ENCODE measurements around the gene PAEP. TPM values are rescaled to one million over a fixed set of nuclear protein-coding genes. Genes with fewer than 3 reads are reported as not detected.

PAEP gene
- total and polyA plus RNA-seq, 4 donors: not detected

DNA sequence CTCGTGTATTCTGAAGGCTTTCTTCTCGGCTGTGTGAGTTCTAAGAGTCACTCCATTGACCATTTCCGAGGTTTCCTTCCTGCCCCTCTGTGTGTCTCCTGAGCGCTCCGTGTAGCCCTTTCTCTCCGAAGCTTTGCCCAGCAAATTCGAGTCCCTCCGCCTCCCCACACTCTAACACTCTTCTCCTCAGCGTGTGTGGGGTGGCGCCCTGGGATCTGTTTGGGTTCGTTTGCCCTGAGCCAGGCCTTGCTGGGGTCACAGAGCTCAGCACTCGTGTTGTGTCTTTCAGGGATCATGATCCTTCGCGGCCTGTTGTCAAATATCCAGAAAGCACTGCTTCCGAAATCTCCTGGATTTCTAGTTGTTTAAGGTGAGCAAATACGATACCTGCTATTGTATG, 5.6 kb upstream of the PAEP start:
- H3K4me3 ChIP-seq (ENCODE audit: low read depth in 1 of 3, low read length in 3 of 3): no peak overlapping the region
- H3K36me3 ChIP-seq (ENCODE audit: control insufficient read depth in 4 of 4, insufficient read depth in 3 of 4, low read depth in 1 of 4, low read length in 3 of 4): no peaks in the 10 kb centered on the region
- no peaks in the 10 kb centered on the region for H3K4me1 ChIP-seq (ENCODE audit: control insufficient read depth in 4 of 4, insufficient read depth in 4 of 4, low read length in 3 of 4)
- TF ChIP-seq, protein P1, sequence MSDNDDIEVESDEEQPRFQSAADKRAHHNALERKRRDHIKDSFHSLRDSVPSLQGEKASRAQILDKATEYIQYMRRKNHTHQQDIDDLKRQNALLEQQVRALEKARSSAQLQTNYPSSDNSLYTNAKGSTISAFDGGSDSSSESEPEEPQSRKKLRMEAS (IDR thresholded peaks at IDR 0.05): no peak
- TF ChIP-seq, protein P2, sequence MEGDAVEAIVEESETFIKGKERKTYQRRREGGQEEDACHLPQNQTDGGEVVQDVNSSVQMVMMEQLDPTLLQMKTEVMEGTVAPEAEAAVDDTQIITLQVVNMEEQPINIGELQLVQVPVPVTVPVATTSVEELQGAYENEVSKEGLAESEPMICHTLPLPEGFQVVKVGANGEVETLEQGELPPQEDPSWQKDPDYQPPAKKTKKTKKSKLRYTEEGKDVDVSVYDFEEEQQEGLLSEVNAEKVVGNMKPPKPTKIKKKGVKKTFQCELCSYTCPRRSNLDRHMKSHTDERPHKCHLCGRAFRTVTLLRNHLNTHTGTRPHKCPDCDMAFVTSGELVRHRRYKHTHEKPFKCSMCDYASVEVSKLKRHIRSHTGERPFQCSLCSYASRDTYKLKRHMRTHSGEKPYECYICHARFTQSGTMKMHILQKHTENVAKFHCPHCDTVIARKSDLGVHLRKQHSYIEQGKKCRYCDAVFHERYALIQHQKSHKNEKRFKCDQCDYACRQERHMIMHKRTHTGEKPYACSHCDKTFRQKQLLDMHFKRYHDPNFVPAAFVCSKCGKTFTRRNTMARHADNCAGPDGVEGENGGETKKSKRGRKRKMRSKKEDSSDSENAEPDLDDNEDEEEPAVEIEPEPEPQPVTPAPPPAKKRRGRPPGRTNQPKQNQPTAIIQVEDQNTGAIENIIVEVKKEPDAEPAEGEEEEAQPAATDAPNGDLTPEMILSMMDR (IDR thresholded peaks at IDR 0.05; ENCODE audit: low read depth, low read length, missing input control): no peak
- no peak for TF ChIP-seq EGR1 (IDR thresholded peaks at IDR 0.05; ENCODE audit: low read depth in 2 of 2)
- H3K9me3 ChIP-seq (ENCODE audit: control insufficient read depth in 4 of 4, low read length in 3 of 4): no peaks in the 10 kb centered on the region
- DNase-seq (ENCODE audit: low spot score): no peak
- WGBS: 71% methylated on average over 16 of the region's 16 CpGs
- peaks cover 0 to 5% (median 1%) of the 10 kb centered on the region in 4 donors for H3K27me3 ChIP-seq (ENCODE audit: control insufficient read depth in 4 of 4, insufficient read depth in 4 of 4, low read length in 3 of 4)
- H3K27ac ChIP-seq (ENCODE audit: low read depth in 1 of 2, low read length in 2 of 2): no peak overlapping the region
- H3K9ac ChIP-seq (ENCODE audit: low read depth in 1 of 2, low read length in 2 of 2): no peak overlapping the region

DNA sequence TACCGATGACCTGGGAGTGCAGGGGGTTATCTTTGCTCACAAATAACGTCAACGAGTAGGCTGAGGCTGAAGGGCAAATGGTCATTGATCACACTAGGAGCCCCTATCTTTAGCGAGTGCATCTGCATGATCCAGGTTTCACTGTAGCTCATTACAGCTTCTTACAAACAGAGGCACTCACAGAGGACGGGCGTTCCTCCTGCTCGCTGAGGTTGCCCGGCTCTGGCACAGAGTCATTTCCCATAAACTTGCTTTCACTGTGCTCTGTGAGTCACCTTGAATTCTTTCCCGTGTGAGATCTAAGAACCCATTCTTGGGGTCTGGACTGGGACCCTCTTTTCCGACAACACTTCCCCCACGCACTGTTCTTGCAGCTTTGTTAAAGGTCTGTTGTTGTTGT, 1.9 kb upstream of the PAEP start:
- Histone ChIP-seq H3K27me3 (ENCODE audit: control insufficient read depth in 4 of 4, insufficient read depth in 4 of 4, low read length in 3 of 4) (peaks cover 0 to 8% (median 1%) of the 10 kb centered on the region in 4 donors), H3K9me3 (ENCODE audit: control insufficient read depth in 4 of 4, low read length in 3 of 4) (peaks cover 0 to 3% (median 0%) of the 10 kb centered on the region in 4 donors), H3K36me3 (ENCODE audit: control insufficient read depth in 4 of 4, insufficient read depth in 3 of 4, low read depth in 1 of 4, low read length in 3 of 4) (no peaks in the 10 kb centered on the region), H3K4me3 (ENCODE audit: low read depth in 1 of 3, low read length in 3 of 3) (no peak overlapping the region), H3K27ac (ENCODE audit: low read depth in 1 of 2, low read length in 2 of 2) (no peak overlapping the region), H3K4me1 (ENCODE audit: control insufficient read depth in 4 of 4, insufficient read depth in 4 of 4, low read length in 3 of 4) (no peaks in the 10 kb centered on the region), H3K9ac (ENCODE audit: low read depth in 1 of 2, low read length in 2 of 2) (no peak overlapping the region)
- 35% methylated on average over 11 of the region's 11 CpGs for WGBS
- no peak for DNase-seq (ENCODE audit: low spot score)
- TF ChIP-seq HNF4A (conservative IDR thresholded peaks at IDR 0.05) (no peak), FOXA1 (IDR thresholded peaks at IDR 0.05) (no peak), RXRA (IDR thresholded peaks at IDR 0.05) (no peak), EGR1 (IDR thresholded peaks at IDR 0.05; ENCODE audit: low read depth in 2 of 2) (no peak), GABPA (IDR thresholded peaks at IDR 0.05 in 1 of 2, conservative IDR thresholded peaks at IDR 0.05 in 1 of 2) (no peak), HNF4G (IDR thresholded peaks at IDR 0.05) (no peak), FOXA2 (IDR thresholded peaks at IDR 0.05) (no peak), JUND (IDR thresholded peaks at IDR 0.05) (no peak)
- TF ChIP-seq, protein P2 (IDR thresholded peaks at IDR 0.05; ENCODE audit: low read depth, low read length, missing input control): no peak
- TF ChIP-seq, protein P3, sequence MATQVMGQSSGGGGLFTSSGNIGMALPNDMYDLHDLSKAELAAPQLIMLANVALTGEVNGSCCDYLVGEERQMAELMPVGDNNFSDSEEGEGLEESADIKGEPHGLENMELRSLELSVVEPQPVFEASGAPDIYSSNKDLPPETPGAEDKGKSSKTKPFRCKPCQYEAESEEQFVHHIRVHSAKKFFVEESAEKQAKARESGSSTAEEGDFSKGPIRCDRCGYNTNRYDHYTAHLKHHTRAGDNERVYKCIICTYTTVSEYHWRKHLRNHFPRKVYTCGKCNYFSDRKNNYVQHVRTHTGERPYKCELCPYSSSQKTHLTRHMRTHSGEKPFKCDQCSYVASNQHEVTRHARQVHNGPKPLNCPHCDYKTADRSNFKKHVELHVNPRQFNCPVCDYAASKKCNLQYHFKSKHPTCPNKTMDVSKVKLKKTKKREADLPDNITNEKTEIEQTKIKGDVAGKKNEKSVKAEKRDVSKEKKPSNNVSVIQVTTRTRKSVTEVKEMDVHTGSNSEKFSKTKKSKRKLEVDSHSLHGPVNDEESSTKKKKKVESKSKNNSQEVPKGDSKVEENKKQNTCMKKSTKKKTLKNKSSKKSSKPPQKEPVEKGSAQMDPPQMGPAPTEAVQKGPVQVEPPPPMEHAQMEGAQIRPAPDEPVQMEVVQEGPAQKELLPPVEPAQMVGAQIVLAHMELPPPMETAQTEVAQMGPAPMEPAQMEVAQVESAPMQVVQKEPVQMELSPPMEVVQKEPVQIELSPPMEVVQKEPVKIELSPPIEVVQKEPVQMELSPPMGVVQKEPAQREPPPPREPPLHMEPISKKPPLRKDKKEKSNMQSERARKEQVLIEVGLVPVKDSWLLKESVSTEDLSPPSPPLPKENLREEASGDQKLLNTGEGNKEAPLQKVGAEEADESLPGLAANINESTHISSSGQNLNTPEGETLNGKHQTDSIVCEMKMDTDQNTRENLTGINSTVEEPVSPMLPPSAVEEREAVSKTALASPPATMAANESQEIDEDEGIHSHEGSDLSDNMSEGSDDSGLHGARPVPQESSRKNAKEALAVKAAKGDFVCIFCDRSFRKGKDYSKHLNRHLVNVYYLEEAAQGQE (IDR thresholded peaks at IDR 0.05): no peak
- TF ChIP-seq, protein P4, sequence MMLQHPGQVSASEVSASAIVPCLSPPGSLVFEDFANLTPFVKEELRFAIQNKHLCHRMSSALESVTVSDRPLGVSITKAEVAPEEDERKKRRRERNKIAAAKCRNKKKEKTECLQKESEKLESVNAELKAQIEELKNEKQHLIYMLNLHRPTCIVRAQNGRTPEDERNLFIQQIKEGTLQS (IDR thresholded peaks at IDR 0.05): no peak
